ENCODE measurements around the gene MORC4.

The MORC4 gene

DNA sequence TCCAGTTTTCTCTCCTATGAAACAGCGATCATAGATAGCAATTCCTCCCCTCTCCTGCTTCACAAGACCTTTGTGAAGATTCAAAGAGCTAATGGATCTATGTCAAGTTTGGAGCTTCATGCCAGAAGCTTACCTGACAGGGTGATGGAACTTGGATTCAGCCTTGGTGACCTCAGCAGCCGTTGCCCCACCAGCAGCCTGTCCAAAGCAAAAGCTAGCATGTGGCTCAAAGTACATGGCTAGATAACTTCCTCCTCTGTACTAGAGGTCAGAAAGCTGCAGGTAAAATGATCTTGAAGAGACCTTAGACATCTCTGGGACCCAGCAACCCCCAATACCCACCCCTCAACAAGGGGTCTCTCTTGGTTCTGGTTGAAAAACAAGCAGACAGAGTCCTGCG is 98.7 kb downstream of the MORC4 start:
- Histone ChIP-seq H3K27ac (ENCODE audit: low read depth, low read length) (no peak overlapping the region), H3K4me1 (ENCODE audit: control insufficient read depth, insufficient read depth, low read length) (no peaks in the 10 kb centered on the region), H3K36me3 (ENCODE audit: control insufficient read depth, insufficient read depth, low read length) (no peaks in the 10 kb centered on the region), H3K4me3 (ENCODE audit: low read length) (no peak overlapping the region), H3K9ac (ENCODE audit: low read length) (no peak overlapping the region), H3K27me3 (ENCODE audit: control insufficient read depth, insufficient read depth, low read length) (no peaks in the 10 kb centered on the region)

GRCh38 chrX:106899841-106900240 is 100.2 kb downstream of the MORC4 start:
- Histone ChIP-seq H3K9ac (ENCODE audit: low read length) (no peak overlapping the region), H3K4me1 (ENCODE audit: control insufficient read depth, insufficient read depth, low read length) (no peaks in the 10 kb centered on the region), H3K36me3 (ENCODE audit: control insufficient read depth, insufficient read depth, low read length) (no peaks in the 10 kb centered on the region), H3K27ac (ENCODE audit: low read depth, low read length) (no peak overlapping the region), H3K27me3 (ENCODE audit: control insufficient read depth, insufficient read depth, low read length) (no peaks in the 10 kb centered on the region), H3K4me3 (ENCODE audit: low read length) (no peak overlapping the region)

DNA sequence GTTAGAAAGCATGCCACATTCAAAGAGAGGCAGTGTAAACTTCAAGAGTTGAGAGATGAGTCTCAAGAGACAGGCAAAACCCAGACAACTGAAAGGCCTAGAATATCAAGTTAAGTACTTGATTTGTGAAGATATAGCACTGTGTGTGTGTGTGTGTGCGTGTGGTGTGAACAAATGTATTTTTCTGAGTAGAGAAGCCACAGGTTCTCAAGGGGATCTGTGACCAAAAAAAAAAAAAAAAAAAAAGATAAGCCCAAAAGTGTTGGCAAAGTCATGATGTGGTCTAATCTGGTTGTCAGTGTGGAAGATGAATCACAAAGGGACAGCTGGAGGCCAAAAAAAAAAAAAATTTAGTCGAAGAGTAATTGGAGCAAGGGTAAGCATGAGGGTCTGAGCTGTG is 100.7 kb downstream of the MORC4 start:
- no peaks in the 10 kb centered on the region for H3K4me1 ChIP-seq (ENCODE audit: control insufficient read depth, insufficient read depth, low read length)
- no peak overlapping the region for H3K27ac ChIP-seq (ENCODE audit: low read depth, low read length)
- no peaks in the 10 kb centered on the region for H3K36me3 ChIP-seq (ENCODE audit: control insufficient read depth, insufficient read depth, low read length)
- H3K27me3 ChIP-seq (ENCODE audit: control insufficient read depth, insufficient read depth, low read length) = no peaks in the 10 kb centered on the region
- H3K4me3 ChIP-seq (ENCODE audit: low read length) = no peak overlapping the region
- H3K9ac ChIP-seq (ENCODE audit: low read length) = no peak overlapping the region

DNA sequence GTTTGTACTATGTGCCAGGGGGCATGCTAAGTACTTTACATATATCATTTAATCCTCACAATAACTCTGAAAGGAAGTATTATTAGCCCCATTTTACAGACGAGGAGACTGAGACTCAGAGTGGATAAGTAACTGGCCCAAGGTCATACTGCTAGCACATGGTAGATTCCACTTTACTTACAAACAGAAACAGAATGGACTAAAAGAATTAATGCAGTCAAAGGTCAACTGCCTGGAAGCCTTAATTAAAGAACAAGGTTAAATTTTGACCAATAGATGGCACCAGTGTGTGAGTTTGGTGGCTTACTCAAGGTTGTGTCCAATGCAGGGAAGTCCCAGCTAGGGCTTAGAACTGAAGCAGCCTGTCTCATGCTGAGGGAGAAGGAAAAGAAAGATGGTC is 101.5 kb downstream of the MORC4 start:
- no peaks in the 10 kb centered on the region for H3K4me1 ChIP-seq (ENCODE audit: control insufficient read depth, insufficient read depth, low read length)
- no peak overlapping the region for H3K27ac ChIP-seq (ENCODE audit: low read depth, low read length)
- H3K9ac ChIP-seq (ENCODE audit: low read length) = no peak overlapping the region
- no peaks in the 10 kb centered on the region for H3K27me3 ChIP-seq (ENCODE audit: control insufficient read depth, insufficient read depth, low read length)
- H3K4me3 ChIP-seq (ENCODE audit: low read length) = no peak overlapping the region
- H3K36me3 ChIP-seq (ENCODE audit: control insufficient read depth, insufficient read depth, low read length) = no peaks in the 10 kb centered on the region

GRCh38 chrX:106897259-106897658 is 102.8 kb downstream of the MORC4 start:
- no peak overlapping the region for H3K27ac ChIP-seq (ENCODE audit: low read depth, low read length)
- H3K4me3 ChIP-seq (ENCODE audit: low read length) = no peak overlapping the region
- no peaks in the 10 kb centered on the region for H3K4me1 ChIP-seq (ENCODE audit: control insufficient read depth, insufficient read depth, low read length)
- H3K36me3 ChIP-seq (ENCODE audit: control insufficient read depth, insufficient read depth, low read length) = no peaks in the 10 kb centered on the region
- H3K27me3 ChIP-seq (ENCODE audit: control insufficient read depth, insufficient read depth, low read length) = peaks cover 4% of the 10 kb centered on the region
- H3K9ac ChIP-seq (ENCODE audit: low read length) = no peak overlapping the region

DNA sequence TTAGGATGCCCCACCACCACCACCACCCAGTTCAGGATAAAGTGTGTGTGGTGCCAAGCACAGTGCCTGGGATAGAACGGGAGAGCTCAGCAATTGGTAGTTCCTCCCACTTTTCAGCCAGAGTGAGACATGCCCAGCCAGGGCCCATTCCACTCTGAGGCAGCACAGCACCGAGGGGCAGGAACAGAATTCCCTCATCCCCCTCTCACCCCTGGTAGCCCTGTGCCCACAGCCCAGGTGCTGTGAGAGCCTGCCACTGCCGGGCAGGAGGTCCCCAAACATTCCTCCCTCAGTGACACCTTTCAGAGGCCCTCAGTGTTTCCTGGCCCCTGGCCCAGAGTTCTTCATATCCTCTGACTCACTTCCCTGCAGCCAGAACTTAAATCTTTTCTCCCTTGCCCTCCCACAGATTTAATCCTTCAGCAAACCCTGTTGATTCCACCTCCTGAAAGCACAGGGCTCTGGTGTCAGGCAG is 105.0 kb downstream of the MORC4 start:
- Histone ChIP-seq H3K27me3 (ENCODE audit: control insufficient read depth, insufficient read depth, low read length) (peaks cover 4% of the 10 kb centered on the region), H3K36me3 (ENCODE audit: control insufficient read depth, insufficient read depth, low read length) (no peaks in the 10 kb centered on the region), H3K4me1 (ENCODE audit: control insufficient read depth, insufficient read depth, low read length) (no peaks in the 10 kb centered on the region), H3K4me3 (ENCODE audit: low read length) (no peak overlapping the region), H3K9ac (ENCODE audit: low read length) (no peak overlapping the region), H3K27ac (ENCODE audit: low read depth, low read length) (no peak overlapping the region)

DNA sequence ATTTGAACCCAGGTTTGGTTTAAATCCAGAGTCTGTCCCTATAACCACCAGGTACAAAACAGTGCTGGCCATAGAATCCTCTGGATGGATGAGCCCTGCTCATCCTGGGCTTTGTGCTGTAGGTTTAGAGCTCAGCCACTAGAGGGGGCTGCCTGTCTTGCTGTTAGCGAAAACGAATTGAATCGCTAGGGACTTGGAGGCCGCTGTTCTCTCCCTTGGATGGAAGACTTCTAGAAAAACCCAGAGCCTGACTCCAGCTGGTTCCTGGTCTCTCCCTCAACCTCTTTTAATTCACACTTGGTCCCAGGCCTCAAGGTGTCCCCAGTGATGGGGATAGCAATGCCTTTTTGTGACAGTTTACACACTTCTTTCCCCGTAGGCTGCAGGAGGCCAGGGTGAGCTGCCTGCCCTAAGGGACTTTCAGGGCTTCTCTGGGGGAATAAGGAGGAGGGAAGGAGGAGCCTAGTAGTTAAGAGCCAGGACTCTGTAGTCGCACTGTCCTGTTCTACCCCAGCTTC is 105.6 kb downstream of the MORC4 start:
- Histone ChIP-seq H3K4me3 (ENCODE audit: low read length) (no peak overlapping the region), H3K9ac (ENCODE audit: low read length) (no peak overlapping the region), H3K36me3 (ENCODE audit: control insufficient read depth, insufficient read depth, low read length) (no peaks in the 10 kb centered on the region), H3K27me3 (ENCODE audit: control insufficient read depth, insufficient read depth, low read length) (peaks cover 4% of the 10 kb centered on the region), H3K4me1 (ENCODE audit: control insufficient read depth, insufficient read depth, low read length) (no peaks in the 10 kb centered on the region), H3K27ac (ENCODE audit: low read depth, low read length) (no peak overlapping the region)

DNA sequence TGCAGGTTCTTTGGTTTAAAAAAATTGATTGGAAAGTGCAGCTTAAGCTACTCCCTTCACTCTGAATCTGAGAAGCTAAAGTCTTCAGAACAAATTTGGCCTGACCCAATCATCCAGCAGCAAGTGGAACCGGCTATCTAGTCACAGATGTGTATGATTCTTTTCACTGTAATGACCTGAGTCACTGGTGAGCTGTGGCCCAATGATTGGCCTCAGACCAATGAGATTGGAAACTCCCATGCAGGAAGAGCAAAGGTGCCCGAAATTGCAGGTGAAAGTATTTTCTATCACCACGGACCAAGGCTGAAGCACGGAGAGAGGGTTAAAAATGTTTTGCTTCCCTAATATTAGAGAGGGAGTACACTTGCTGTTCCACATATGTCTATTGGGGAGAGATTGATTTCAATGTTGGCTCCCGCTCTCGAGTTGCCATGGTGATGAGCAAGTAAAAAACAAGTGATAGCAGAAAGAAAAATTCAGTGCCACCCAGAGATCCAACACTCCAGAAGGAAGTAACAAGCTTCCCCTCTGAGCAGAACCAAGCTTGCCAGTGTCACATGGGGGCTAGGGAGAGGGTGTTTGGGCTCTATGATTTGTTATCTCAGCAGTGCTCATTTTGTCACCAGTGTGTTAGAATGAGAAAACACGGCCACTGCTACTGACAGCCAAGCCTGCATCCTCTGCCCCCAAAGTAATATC is 108.1 kb downstream of the MORC4 start:
- Histone ChIP-seq H3K36me3 (ENCODE audit: control insufficient read depth, insufficient read depth, low read length) (no peaks in the 10 kb centered on the region), H3K9ac (ENCODE audit: low read length) (no peak overlapping the region), H3K27ac (ENCODE audit: low read depth, low read length) (no peak overlapping the region), H3K4me1 (ENCODE audit: control insufficient read depth, insufficient read depth, low read length) (no peaks in the 10 kb centered on the region), H3K27me3 (ENCODE audit: control insufficient read depth, insufficient read depth, low read length) (peaks cover 4% of the 10 kb centered on the region), H3K4me3 (ENCODE audit: low read length) (no peak overlapping the region)

All from rectal smooth muscle tissue (tissue), 1 donor.